GM20431 (cell line): ENCODE results near the gene CRYBB1.

Experiments used
- in situ Hi-C: fragments of 300-500 bp; cut with MseI, MboI; formaldehyde crosslinking; loops from one replicate; pipeline ENCODE4 v1.15.0; 2020; ENCODE audit warnings: low sequenced_read_pairs; ENCODE audit not compliant: unreplicated experiment

CRYBB1 gene

DNA sequence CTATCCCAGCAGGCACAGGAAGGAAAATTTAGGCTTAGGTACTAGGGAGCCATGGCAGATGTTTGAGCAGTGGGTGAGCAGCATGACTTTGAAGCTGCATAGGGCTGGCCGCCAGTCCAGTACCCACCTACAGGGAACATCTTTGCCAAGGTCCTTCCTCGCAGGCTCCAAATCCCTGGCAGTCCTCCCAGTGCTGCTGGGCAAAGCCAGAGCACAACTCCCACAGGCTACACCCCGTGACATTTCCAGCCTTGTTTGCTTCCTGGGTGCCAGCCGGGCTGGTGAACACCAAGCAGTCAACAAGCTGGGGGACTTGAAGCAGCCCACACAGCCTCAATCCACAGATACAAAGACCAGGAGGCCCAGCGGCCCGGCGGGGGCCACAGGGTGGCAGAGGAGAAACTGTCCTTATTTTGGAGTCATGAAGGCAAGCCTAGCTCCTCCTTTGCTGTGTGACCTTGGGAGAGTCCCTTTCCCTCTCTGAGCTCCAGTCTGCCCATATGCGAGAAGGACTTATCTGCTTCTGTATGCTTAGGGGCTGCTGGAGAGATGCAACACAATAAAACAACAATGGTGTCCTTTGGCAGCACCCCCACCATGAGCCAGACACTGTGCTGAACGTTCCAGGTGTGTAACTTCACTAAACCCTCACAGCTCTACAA, 55.9 kb downstream of the CRYBB1 start:
- in situ Hi-C loops, result no loop called here

DNA sequence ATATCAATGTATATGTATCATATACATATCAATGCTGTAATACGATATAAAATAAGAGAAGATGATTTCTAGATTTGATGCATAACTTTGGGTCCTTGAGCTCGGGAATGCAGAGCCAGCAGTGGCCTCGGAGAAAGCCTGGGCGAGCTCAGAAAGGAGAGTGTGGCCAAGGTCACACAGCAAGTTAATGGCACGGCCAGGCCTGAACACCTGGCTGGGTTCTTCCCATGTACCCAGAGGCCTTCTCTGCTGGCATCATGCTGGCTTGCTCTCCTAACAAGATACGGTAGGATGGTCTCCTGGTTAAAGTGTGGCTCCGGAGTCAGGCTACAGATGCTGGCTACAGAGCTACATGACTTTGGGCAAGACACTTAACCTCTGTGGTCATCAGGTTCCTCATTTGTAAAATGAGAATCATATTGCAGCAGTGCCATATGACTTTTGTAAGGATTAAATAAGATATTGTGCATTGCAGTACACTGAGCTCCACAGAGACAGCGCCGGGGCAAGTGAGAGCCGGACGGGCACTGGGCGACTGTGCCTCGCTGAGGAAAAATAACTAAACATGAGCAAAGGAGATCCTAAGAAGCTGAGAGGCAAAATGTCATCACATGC, 57.8 kb downstream of the CRYBB1 start:
- in situ Hi-C loops, result no loop called here

DNA sequence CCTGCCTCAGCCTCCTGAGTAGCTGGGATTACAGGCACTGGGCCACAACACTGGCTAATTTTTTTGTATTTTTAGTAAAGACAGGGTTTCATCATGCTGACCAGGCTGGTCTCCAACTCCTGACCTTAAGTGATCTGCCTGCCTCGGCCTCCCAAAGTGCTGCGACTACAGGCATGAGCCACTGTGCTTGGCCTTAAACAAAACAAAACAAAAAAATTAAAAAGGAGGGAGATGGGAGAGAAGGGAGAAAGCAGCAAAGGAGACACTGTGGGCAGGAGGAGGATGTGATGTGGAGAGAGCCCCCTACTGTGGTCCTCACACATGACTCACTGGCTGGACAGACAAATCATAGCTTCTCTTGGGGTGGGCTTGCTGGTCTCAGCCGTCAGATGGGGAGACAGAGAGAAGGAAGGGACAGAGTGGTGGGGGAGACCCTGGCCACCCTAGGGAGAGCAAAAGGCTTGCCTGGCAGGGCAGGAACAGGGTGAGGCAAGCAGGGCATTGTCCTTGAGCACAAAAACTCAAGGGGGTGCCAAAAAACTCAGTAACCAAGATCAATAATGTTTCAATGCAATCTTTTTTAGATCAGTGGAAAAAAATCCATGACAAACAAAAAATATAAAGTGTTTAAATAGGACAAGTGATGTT, 59.5 kb downstream of the CRYBB1 start:
- in situ Hi-C loops, result no loop called here

DNA sequence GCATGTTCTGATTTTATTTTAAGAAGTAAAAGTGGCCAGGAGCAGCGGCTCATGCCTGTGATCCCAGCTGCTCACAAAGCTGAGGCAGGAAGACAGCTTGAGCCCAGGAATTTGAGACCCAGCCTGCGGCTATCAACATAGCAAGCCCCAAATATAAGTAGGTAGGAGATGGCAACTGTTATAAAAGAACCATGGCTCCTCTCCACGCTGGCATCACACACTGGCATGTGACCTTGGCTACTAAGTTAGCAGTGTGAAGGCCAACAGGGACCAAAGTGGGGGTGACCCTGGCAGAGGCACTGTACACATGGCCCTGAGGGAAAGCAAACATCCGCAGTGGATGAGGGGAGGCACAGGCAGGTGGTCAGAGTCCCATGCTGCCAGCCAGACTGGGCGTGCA, 60.9 kb downstream of the CRYBB1 start:
- in situ Hi-C loops, result no loop called here

DNA sequence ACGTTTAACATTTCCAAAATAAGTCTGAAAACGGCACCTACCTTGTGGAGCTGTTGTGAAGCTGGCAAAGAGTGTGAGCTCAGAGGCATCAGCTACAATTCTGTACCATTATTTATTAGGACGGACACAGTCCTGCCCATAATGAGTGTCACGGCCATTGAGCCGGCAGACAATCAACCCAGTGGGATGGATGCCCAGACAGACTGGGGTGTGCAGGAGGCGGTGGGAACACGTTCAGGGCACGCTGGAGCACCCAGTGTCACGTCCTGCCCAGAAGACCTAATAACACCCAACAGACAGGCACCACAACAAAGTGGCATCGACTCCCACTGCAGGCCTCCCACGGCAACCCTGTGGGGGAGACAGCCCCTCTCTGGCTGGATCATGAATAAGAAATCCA, 62.3 kb downstream of the CRYBB1 start:
- in situ Hi-C loops, result no loop called here

DNA sequence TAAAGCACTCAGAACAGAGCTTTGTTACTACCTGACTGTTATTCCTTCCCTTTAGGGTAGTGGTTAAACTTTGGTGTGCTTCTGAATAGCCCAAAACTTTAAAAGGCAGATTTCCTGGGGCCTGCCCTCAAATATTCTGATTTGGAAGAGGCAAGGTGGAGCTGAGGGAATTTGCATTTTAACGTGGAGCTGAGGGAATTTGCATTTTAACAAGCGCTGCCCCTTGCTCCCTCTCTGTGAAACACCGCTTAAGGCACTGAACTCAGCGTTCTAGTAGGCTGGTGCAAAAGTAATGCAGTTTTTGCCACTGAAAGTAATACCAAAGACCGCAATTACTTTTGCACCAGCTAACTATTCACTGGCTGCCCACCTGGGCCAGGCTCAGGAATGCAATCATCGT, 62.9 kb downstream of the CRYBB1 start:
- in situ Hi-C loops, result no loop called here

DNA sequence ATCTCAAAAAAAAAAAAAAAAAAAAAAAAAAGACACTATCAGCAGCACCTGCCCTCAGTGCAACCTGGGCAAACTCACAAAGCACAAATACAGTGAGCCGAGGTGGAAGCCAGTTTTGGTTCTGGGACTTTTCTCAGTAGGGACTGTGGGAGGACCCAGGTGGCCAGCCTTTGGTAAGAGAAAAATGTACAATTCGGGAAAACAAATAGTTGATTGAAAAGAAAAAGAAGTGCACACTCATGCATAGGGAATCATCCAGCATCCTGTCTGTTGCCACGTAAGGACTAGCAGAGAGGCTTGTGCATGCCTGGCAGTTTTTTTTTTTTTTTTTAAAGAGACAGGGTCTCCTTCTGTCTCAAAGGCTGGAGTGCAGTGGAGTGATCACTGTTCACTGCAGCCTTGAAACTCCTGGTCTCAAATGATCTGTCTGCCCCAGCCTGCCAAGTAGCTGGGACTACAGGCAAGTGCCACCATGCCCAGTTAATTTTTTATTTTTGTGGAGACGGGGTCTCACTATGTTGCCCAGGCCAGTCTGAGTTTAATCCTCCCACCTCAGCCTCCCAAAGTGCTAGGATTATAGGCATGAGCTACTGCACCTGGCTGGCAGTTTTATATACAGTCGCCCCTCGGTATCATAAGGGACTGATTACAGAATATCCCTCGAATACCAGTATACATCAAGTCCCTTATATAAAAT, 64.6 kb downstream of the CRYBB1 start:
- in situ Hi-C loops, result no loop called here

DNA sequence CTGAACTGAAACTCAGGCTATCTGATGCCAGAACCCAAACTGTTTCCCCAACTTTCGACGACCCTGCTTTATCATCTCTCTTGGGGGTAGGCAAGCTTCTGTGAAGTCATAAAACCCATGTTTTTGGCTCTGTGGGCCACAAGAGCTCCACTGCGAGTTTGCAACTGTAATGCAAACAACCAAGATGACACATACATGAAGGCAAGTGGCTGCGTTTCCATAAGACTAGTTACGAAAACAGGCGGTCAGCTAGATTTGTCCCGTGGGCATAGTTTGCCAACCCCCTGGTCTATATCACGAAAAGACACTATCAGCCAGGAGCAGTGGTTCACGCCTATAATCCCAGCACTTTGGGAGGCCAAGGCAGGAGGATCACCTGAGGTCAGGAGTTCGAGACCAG, 65.4 kb downstream of the CRYBB1 start:
- in situ Hi-C loops, result no loop called here

DNA sequence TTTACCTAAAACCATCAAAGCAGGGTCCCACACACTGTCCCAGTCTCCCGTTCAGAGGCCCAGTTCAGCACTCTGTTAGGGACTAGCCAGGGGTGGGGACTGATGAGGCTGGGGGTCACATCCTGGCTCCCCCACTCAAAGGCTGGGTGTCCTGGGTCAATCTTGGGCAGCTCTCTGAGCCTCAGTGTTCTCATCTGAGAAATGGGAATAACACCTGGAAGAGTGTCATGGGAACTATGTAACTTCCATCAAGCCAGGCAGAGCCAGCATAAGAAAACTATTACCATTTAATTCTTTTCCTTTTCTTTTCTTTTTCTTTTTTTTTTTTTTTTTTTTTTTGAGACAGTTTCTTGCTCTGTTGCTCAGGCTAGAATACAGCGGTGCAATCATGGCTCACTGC, 66.3 kb downstream of the CRYBB1 start:
- in situ Hi-C loops, result no loop called here

DNA sequence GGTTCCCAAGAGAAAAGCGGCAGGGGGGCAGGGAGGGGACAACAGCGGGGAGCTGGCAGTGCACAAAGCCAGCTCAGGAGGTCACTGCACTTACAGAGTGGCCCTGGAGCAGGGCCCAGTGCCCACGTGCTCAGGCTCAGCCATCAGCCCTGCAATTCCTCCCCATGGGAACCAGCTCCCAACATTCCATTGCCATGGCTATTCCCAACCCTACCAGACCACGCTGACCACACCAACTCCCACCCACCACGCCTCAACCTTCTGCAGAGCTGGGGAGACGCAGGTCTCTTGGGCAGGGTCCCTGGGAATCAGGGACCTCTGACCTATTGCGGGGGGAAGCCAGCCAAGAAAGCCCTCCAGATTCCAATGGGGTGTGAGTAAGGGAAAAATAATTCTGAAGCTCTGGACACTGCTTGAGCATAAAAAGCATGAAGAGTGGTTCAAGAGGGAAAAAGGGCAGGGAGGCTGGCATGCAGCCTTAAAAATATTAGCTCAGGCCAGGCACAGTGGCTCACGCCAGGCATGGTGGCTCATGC, 67.3 kb downstream of the CRYBB1 start:
- in situ Hi-C loops, result no loop called here

DNA sequence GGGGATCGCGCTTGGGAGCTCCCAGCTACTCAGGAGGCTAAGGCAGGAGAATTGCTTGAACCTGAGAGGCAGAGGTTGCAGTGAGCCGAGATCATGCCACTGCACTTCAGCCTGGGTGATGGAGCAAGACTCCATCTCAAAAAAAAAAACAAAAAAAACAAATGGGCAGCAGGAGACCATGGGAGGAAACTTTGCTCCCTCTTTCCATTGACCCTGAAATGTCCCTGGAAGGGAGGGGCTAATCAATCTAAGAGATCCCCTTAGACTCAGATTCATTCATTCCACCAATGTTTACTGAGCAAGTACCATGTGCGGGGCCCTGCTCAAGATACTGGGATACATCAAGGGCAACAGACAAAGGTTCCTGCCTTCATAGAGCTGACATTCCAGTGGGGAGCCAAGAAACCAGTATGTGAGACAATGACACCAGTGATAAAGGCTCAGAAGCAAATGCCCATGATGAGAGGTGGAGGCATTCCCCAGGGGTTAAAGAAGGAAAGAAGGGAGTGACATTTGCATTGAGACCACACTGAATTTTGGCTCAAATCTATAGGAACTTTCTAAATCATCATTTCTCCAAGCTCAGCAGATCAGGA, 67.8 kb downstream of the CRYBB1 start:
- in situ Hi-C loops, result no loop called here
